HAP-1 (cell line): ENCODE results near the gene SLC24A3.

ENCODE experiments used
- DNase-seq, 2 experiments: peaks; one replicate each; pipeline ENCODE4 v3.0.0-alpha.2; 2016 to 2020; ENCODE audit warnings: low spot score in 2 of 2
- H3K27me3 ChIP-seq: fragments of 250-450 bp; sonication (Bioruptor Pico); 2 replicates; pipeline ENCODE4 v1.5.1; 2020; ENCODE audit warnings: low read depth, mild to moderate bottlenecking, moderate library complexity
- H3K36me3 ChIP-seq: fragments of 250-450 bp; sonication (Bioruptor Pico); replicated peaks from 2 replicates; pipeline ENCODE4 v1.5.1; 2020; ENCODE audit warnings: mild to moderate bottlenecking
- H3K4me1 ChIP-seq: fragments of 250-450 bp; sonication (Bioruptor Pico); 2 replicates; pipeline ENCODE4 v1.5.1; 2020; ENCODE audit warnings: mild to moderate bottlenecking
- H3K4me3 ChIP-seq: fragments of 250-450 bp; sonication (Bioruptor Pico); 2 replicates; pipeline ENCODE4 v1.5.1; 2020; ENCODE audit warnings: mild to moderate bottlenecking, moderate library complexity
- H3K9me3 ChIP-seq: fragments of 250-450 bp; sonication (Bioruptor Pico); 2 replicates; pipeline ENCODE4 v1.5.1; 2020; ENCODE audit warnings: mild to moderate bottlenecking, moderate library complexity
- in situ Hi-C: fragments of 300-500 bp; cut with MboI; formaldehyde crosslinking; loops from 3 replicates; pipeline ENCODE4 v1.14.3; 2020; ENCODE audit warnings: low sequenced_read_pairs, inconsistent platforms, mixed read lengths

The SLC24A3 gene

DNA sequence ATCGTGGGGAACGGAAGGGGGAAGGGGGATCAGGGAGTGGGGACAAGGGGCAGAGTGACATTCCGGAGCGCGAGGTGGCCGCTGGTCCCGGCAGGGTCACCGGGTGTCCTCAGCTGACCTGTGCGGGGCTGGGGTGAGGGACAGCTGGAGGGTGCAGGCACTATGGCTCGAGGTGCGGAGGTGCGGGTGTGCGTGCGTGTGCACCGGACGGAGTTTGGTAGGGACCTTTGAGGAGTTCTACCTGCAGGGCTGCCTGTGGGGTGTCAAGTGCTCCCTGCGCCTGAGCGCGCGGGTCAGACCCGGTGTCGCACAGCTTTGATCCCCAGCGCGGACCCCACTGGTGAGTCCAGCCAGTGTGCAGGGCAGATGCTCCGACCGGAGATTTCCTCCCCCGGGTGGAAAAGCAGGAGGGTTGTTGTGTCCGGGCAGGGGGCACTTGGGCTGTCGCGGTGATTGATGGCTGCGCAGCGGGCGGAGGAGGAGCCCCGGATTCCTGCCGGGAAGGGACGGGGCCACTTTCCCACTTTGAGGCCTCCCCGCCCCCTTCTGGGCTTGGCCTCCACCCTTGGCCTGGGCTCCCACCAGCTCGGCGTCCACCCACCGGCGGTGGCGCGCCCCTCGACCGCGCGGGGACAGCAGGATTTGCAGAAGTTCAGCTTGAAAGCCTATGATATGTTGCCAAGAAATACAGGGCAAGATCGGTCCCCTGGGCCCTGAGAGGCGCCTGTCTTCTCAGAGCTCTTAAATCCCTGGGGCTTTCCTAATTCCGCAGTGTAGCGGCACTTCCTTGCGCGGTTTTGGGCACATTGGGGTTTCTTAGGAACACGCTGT lies 546.3 kb downstream of the SLC24A3 start:
- in situ Hi-C loops, result no loop called here
- H3K36me3 ChIP-seq, result no peaks in the 10 kb centered on the region
- H3K4me3 ChIP-seq, result peak overlapping the region; percentile 62
- peak; percentile 42 to 77 for DNase-seq
- H3K27me3 ChIP-seq, result no peaks in the 10 kb centered on the region
- H3K4me1 ChIP-seq, result peaks cover 6% of the 10 kb centered on the region
- H3K9me3 ChIP-seq, result no peaks in the 10 kb centered on the region

DNA sequence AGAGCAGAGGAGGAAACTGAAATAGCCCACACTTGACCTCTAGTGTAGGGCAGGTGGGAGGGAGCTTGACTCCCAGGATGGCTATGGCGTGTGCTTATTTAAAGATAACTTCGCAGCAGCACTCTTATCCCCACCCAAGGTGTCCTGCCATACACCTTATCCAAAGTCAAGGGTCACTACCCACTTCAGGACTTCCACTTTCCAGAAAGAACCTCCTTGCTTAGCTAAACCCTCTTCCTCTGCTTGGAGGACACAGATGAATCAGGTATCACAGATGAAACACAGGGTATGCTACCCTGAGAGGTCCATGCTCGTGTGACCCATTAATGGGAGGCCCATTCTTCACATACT lies 547.9 kb downstream of the SLC24A3 start:
- H3K27me3 ChIP-seq, result no peaks in the 10 kb centered on the region
- in situ Hi-C loops, result no loop called here
- no peaks in the 10 kb centered on the region for H3K36me3 ChIP-seq
- no peak overlapping the region for H3K4me3 ChIP-seq
- no peaks in the 10 kb centered on the region for H3K9me3 ChIP-seq
- no peak for DNase-seq
- peaks cover 6% of the 10 kb centered on the region for H3K4me1 ChIP-seq

DNA sequence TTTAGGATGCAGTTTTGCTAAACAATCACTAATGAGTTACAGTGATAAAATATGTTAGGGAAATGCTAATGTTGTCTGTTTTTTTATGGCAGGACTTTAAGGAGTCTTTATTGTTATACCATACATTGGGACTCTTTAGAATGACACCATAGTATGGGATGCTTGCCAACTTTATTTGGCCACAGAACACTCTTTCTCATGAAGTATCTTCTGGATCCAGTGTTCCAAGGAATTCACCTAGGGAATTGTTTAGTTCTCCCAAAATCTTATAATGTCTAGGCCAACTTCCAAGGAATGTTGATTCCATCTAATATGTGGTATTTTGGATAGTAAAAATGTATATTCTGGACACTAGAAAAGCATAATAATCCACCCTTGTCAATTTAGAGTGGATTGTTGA lies 548.9 kb downstream of the SLC24A3 start:
- DNase-seq, result no peak
- in situ Hi-C loops, result no loop called here
- Histone ChIP-seq H3K4me1 (peaks cover 6% of the 10 kb centered on the region), H3K4me3 (no peak overlapping the region), H3K36me3 (no peaks in the 10 kb centered on the region), H3K9me3 (no peaks in the 10 kb centered on the region), H3K27me3 (no peaks in the 10 kb centered on the region)

DNA sequence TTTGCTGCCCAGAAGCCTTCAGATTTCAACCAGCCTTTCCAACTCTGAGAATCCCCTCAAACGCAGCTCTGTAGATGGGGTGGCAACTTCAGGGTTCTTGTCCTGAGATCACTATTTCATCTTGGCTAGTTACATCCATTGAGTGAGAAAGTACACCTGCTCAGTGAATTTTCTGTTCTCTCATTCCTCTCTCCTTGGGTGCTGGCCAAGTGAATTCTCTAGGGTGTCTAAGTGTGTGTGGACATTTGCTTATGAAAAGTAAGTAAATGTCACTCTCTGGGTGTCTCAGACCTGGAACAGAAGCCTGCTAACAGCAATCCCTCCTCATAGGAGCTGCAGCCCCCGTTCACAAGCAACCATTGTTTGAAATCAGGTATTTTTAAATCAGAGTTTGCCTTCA lies 549.4 kb downstream of the SLC24A3 start:
- H3K9me3 ChIP-seq, result no peaks in the 10 kb centered on the region
- in situ Hi-C loops, result no loop called here
- no peak overlapping the region for H3K4me3 ChIP-seq
- H3K36me3 ChIP-seq, result no peaks in the 10 kb centered on the region
- no peaks in the 10 kb centered on the region for H3K27me3 ChIP-seq
- DNase-seq, result peak; percentile 18 to 38
- H3K4me1 ChIP-seq, result peaks cover 3% of the 10 kb centered on the region

DNA sequence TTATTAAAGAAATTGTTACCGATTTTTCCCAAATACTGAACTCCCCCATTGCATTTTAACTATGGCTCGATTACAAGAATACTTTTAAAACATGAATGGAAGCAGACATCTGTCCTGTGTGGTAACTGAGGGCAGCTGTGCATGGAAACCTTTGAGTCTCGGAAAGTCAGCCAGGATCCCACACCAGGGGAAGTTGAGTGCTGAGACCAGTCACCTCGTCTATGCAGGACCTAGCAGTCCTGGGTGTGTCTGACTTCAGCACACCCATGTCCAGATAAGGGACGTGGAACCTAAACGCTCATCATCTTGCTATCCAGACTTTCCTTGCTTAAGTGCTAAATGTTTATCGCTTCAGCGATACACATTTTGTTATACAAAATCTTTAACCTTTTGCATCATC lies 551.8 kb downstream of the SLC24A3 start:
- Histone ChIP-seq H3K9me3 (no peaks in the 10 kb centered on the region), H3K27me3 (no peaks in the 10 kb centered on the region), H3K4me3 (no peak overlapping the region), H3K36me3 (no peaks in the 10 kb centered on the region), H3K4me1 (no peaks in the 10 kb centered on the region; the same call in 1 of the 2 replicates)
- no peak for DNase-seq
- in situ Hi-C loops, result no loop called here

DNA sequence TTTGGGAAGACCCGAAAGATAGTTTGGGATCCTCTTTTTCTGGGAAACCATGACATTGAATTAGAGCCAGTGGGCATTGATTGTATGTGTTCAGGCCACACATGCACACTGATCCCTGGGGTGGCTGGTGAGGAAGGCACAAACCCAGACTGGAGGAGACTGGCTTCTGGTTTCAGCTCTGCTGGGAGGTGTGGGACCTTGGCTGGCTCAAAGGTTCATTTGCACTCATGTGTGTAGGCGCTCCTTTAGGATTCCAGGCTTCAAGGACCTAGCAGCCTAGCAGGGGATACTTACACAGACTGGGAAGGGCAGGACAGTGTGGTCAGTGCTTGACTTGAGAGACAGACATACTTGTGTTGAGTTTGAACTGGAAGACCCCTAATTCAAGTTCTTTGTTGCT lies 552.8 kb downstream of the SLC24A3 start:
- H3K4me1 ChIP-seq, result no peaks in the 10 kb centered on the region

DNA sequence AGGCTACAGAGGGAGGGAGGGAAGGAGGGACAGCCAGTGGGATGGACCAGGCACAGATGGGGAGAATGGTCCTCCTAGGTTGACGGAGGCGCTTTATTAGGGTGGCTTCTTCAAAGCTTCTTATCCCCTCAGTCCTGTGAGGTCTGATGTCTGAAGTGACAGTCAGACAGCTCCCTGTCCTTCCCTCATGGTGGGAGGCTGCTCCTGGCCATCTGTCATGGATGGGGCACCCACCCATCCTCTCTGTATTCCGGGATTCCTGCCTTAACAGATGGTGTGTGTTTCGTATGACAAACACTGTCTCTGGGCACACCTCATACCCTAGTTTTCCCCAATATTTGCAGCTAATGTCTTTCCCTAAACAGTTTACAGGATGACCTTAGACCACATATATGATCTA lies 553.5 kb downstream of the SLC24A3 start:
- H3K36me3 ChIP-seq, result no peaks in the 10 kb centered on the region
- in situ Hi-C loops, result no loop called here
- H3K9me3 ChIP-seq, result no peaks in the 10 kb centered on the region
- no peaks in the 10 kb centered on the region for H3K27me3 ChIP-seq
- no peak overlapping the region for H3K4me3 ChIP-seq
- H3K4me1 ChIP-seq, result no peaks in the 10 kb centered on the region
- no peak for DNase-seq

More for the DNA sequence above, 552.8 kb downstream of the SLC24A3 start:
- DNase-seq, result no peak
- H3K36me3 ChIP-seq, result no peaks in the 10 kb centered on the region
- no peak overlapping the region for H3K4me3 ChIP-seq
- H3K27me3 ChIP-seq, result no peaks in the 10 kb centered on the region
- in situ Hi-C loops, result no loop called here
- H3K9me3 ChIP-seq, result no peaks in the 10 kb centered on the region

DNA sequence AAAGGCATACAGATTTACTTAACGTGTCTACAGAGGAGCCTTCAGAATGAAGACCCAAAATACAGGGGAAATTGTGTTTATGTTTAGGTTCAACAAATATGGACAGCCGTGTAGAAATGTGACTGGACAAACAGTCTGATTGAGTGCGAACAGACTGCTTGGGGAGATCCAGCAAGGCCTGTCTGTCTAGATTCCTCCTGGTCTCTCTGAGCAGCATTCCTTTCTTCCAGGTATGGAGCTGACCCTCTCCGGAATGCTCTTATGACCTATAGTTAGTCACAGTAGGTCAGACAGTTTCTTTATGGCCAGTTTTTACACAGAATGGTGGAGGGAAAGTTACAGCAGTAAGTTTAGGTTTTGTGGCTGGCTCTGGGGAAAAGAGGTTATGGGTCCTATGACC lies 554.6 kb downstream of the SLC24A3 start:
- in situ Hi-C loops, result no loop called here
- H3K4me3 ChIP-seq, result no peak overlapping the region

DNA sequence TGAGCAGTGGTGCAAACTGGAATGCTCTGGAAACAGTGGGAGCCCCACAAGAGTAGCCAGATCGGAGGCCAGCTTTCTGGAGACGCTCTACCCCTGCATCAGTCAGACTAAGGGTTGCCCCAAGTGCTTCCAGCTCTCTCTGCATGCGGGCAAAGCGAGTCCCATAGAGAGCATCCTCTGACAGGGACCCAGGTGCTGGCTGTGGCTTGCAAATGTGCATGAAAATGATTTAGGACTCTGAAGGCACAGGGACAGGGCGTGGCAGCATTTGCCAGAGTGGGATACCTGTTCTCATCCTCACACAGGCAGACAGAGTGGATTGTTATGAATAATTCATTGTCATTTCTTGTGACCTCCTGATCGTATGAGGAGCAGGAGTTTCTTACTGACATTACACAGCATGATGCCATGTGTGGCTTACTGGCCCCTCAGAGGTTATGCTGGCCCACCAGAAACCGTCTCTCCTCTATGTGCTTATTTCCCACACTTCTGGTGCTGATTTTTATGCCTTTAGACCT lies 555.9 kb downstream of the SLC24A3 start:
- Histone ChIP-seq H3K4me3 (no peak overlapping the region), H3K9me3 (no peaks in the 10 kb centered on the region), H3K4me1 (no peaks in the 10 kb centered on the region), H3K36me3 (no peaks in the 10 kb centered on the region), H3K27me3 (no peaks in the 10 kb centered on the region)
- in situ Hi-C loops, result no loop called here
- DNase-seq, result no peak

More for the DNA sequence above, 554.6 kb downstream of the SLC24A3 start:
- DNase-seq, result no peak
- no peaks in the 10 kb centered on the region for H3K36me3 ChIP-seq
- H3K9me3 ChIP-seq, result no peaks in the 10 kb centered on the region
- H3K27me3 ChIP-seq, result no peaks in the 10 kb centered on the region
- H3K4me1 ChIP-seq, result no peaks in the 10 kb centered on the region

DNA sequence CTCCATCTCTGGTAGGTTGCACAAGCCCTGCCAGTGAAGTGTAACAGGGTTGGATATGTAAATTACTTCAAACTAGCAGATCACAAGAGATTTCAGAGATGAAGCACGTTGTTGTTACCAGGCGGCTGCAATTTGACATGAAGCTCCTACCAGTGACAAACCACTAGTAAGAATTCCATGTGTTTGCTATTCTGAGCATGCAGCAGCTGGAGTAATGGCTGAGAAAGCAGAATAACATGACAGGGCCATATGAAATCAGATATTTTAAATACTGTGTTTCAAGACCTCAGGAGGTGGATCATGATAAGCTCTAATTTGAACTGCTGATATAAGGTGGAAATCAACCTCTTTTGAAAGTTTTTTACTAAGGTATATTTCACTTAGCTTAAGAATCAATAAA lies 557.1 kb downstream of the SLC24A3 start:
- Histone ChIP-seq H3K9me3 (no peaks in the 10 kb centered on the region), H3K27me3 (no peaks in the 10 kb centered on the region), H3K4me1 (no peaks in the 10 kb centered on the region), H3K36me3 (no peaks in the 10 kb centered on the region), H3K4me3 (no peak overlapping the region)
- no peak for DNase-seq
- in situ Hi-C loops, result no loop called here

DNA sequence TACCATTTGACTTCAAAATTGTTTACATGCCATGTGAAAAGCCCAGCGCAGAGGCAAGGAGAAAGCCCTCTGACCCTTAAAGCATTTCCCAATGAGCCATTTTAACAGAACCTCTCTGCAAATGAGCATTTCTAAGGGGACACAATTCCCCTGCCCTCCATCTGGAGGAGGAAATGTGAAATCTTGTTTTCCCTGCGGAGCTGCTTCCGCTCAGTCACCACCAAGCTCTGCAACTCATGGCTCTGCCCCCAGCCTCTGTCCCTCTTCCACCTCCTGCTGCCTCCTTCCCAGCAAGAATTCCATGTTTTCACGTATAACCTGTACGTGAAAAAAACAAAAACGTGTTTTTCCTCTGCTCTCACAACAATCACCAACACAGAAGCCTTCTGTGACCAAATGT lies 557.9 kb downstream of the SLC24A3 start:
- no peaks in the 10 kb centered on the region for H3K9me3 ChIP-seq
- peaks cover 4% of the 10 kb centered on the region for H3K4me1 ChIP-seq
- no peaks in the 10 kb centered on the region for H3K36me3 ChIP-seq
- H3K27me3 ChIP-seq, result no peaks in the 10 kb centered on the region
- no peak overlapping the region for H3K4me3 ChIP-seq
- in situ Hi-C loops, result no loop called here
- no peak for DNase-seq

DNA sequence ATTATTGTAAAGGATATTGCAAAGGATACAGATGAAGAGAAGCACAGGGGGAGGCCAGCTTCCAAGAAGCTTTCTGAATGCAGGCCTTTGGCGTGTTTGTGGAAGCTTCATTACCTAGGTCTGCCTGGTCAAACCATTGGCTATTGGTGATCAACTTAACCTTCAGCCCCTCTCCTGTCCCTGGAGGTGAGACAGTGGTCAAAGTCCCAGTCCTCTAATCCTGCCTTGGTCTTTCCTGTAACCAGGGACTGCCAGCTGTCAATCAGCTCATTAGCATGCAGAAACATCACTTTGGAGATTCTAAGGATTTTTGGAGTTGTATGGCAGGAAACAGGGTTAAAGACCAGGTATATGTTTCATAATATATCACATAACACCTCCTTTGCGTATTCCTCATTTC lies 558.6 kb downstream of the SLC24A3 start:
- Histone ChIP-seq H3K27me3 (no peaks in the 10 kb centered on the region), H3K4me3 (no peak overlapping the region), H3K4me1 (peaks cover 4% of the 10 kb centered on the region), H3K36me3 (no peaks in the 10 kb centered on the region), H3K9me3 (no peaks in the 10 kb centered on the region)
- in situ Hi-C loops, result no loop called here
- no peak for DNase-seq
